Panc1 (cell line): ENCODE data around the gene DOCK8. TPM values are rescaled to one million over a fixed set of nuclear protein-coding genes. Genes with fewer than 3 reads are reported as not detected.

Experiments
- ATAC-seq: fragments of 200-7000 bp; cut with Tn5 transposase; 2 replicates; pipeline ENCODE4 v1.9.1; 2020; ENCODE audit warnings: mild to moderate bottlenecking, moderate library complexity
- BruUV-seq: library from RNA; stranded (reverse); fragments of 400-500 nt; replicated peaks from 2 replicates; lab custom pipeline; 2021; lab: Mats Ljungman, UMichigan
- CTCF ChIA-PET: fragments of 300-600 bp; sonication (Branson Sonifier 250); formaldehyde crosslinking; loops from one replicate; lab custom pipeline; 2022; ENCODE audit warnings: antibody characterized with exemption; lab: Charles Lee
- POLR2A ChIA-PET: fragments of 300-600 bp; sonication (Branson Sonifier 250); formaldehyde crosslinking; loops from one replicate; lab custom pipeline; 2022; ENCODE audit warnings: antibody characterized with exemption; lab: Charles Lee
- DNase-seq: peaks from one replicate; pipeline ENCODE4 v3.0.0-alpha.2; 2010; ENCODE audit warnings: low read depth, low spot score
- H3K27ac ChIP-seq: 2 replicates; pipeline ENCODE4 v1.5.1; 2011; ENCODE audit warnings: mild to moderate bottlenecking, low read length, inconsistent platforms
- H3K27me3 ChIP-seq: fragments of 200-500 bp; sonication (Bioruptor generic); 2 replicates; pipeline ENCODE4 v1.6.0; 2014; ENCODE audit warnings: low read length, inconsistent platforms; ENCODE audit not compliant: control insufficient read depth, insufficient read depth
- H3K36me3 ChIP-seq: fragments of 200-500 bp; sonication (Bioruptor generic); 2 replicates; pipeline ENCODE4 v1.5.1; 2014; ENCODE audit warnings: inconsistent platforms, mild to moderate bottlenecking, low read length, moderate library complexity; ENCODE audit not compliant: control insufficient read depth, insufficient read depth
- H3K4me1 ChIP-seq: 2 replicates; pipeline ENCODE4 v1.5.1; 2011; ENCODE audit warnings: inconsistent platforms, mild to moderate bottlenecking, low read length, moderate library complexity; ENCODE audit not compliant: control insufficient read depth, insufficient read depth
- H3K4me3 ChIP-seq, 2 experiments: 2 replicates each; pipeline ENCODE4 v1.5.1; 2011 to 2012; ENCODE audit warnings: low read depth in 2 of 2, low read length in 2 of 2, mild to moderate bottlenecking in 2 of 2, inconsistent platforms in 1 of 2, moderate library complexity in 1 of 2
- H3K9me3 ChIP-seq: fragments of 200-500 bp; sonication (Bioruptor generic); 2 replicates; pipeline ENCODE4 v1.5.1; 2014; ENCODE audit warnings: low read depth, mild to moderate bottlenecking, inconsistent platforms, low read length, moderate library complexity; ENCODE audit not compliant: control insufficient read depth, insufficient read depth
- POLR2AphosphoS5 ChIP-seq: IDR thresholded peaks from 2 replicates; pipeline ENCODE4 v1.6.1; 2012; ENCODE audit warnings: mild to moderate bottlenecking, low read depth, low read length, moderate library complexity
- SIN3A ChIP-seq: IDR thresholded peaks from 2 replicates; pipeline ENCODE4 v1.6.1; 2012; ENCODE audit warnings: low read depth, mild to moderate bottlenecking, low read length, moderate library complexity, borderline replicate concordance; ENCODE audit not compliant: insufficient read depth
- TCF7L2 ChIP-seq: IDR thresholded peaks from 2 replicates; pipeline ENCODE4 v1.6.1; 2011; ENCODE audit warnings: mild to moderate bottlenecking, low read depth, low read length, inconsistent platforms
- in situ Hi-C: cut with HindIII; loops from 2 replicates; pipeline ENCODE4 v1.10.0; 2016; ENCODE audit warnings: low sequenced_read_pairs, low pct_unique_long_range_greater_than_20kb
- intact Hi-C: fragments of 100-400 bp; cut with micrococcal nuclease; formaldehyde crosslinking; loops from one replicate; pipeline ENCODE4 v1.10.0; 2022; ENCODE audit not compliant: unreplicated experiment
- total RNA-seq: library from RNA; stranded (reverse); gene quantifications from one replicate; pipeline ENCODE4 v1.2.1, GENCODE V29; 2021; ENCODE audit not compliant: unreplicated experiment
- TF ChIP-seq, protein P1 (sequence below), 2 experiments: IDR thresholded peaks; 2 replicates each; pipeline ENCODE4 v1.6.1; 2011 to 2012; ENCODE audit warnings: low read depth in 2 of 2, control low read depth in 1 of 2, low read length in 1 of 2, mild to moderate bottlenecking in 1 of 2, moderate library complexity in 1 of 2; ENCODE audit not compliant: insufficient read depth in 1 of 2
- TF ChIP-seq, protein P2 (sequence below): fragments of 450-650 bp; IDR thresholded peaks from 2 replicates; pipeline ENCODE4 v1.5.1; 2017; ENCODE audit warnings: mild to moderate bottlenecking

Gene DOCK8
- total RNA-seq, 1 experiment from 2014 or later = 1.4 TPM

DNA sequence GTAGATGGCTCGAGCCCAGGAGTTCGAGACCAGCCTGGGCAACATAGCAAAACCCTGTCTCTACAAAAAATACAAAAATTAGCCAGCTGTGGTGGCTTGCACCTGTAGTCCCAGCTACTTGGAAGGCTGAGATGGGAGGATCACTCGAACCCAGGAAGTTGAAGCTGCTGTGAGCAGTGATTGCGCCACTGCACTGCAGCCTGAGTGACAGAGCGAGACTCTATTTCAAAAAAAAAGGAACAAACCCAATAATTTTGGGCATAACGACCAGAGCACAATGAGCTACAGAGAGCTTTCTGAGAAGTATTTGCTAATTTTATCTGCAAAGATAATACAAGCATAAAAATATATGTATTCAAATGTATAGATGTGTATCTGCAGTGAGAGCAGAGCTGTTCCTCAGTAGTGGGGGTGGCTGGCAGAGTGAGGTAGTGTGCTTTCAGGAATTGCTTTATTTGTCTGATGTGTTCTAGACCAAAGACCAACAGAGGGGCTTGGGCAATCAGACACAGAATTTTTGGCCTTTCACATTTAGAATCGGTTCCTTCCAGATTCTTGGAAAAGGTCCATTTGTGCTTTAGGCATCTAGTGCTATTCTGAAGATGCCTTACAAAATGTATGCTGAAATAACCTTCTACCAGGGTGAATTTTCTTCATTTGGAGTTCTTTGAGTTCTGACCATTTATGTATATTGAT, 5.2 kb downstream of the DOCK8 start:
- Histone ChIP-seq H3K4me1 (no peaks in the 10 kb centered on the region), H3K36me3 (no peaks in the 10 kb centered on the region), H3K27me3 (0 out of 2 replicates have a peak, but pooled peaks cover 2% of the 10 kb centered on the region), H3K4me3 (no peak overlapping the region), H3K27ac (no peak overlapping the region), H3K9me3 (no peaks in the 10 kb centered on the region)
- intact Hi-C loops = no loop called here
- ChIA-PET POLR2A (interaction anchor here (0.6 kb wide), 1 partner anchor 98 kb away, joined by 3 read pairs; no protein-coding TSS in a partner anchor), CTCF (no interaction called here)
- in situ Hi-C loops = no loop called here
- no TSS peak for BruUV-seq
- DNase-seq (no peak), ATAC-seq (no peak)
- TF ChIP-seq POLR2AphosphoS5 (no peak), SIN3A (no peak), TCF7L2 (no peak)
- TF ChIP-seq, protein P1, sequence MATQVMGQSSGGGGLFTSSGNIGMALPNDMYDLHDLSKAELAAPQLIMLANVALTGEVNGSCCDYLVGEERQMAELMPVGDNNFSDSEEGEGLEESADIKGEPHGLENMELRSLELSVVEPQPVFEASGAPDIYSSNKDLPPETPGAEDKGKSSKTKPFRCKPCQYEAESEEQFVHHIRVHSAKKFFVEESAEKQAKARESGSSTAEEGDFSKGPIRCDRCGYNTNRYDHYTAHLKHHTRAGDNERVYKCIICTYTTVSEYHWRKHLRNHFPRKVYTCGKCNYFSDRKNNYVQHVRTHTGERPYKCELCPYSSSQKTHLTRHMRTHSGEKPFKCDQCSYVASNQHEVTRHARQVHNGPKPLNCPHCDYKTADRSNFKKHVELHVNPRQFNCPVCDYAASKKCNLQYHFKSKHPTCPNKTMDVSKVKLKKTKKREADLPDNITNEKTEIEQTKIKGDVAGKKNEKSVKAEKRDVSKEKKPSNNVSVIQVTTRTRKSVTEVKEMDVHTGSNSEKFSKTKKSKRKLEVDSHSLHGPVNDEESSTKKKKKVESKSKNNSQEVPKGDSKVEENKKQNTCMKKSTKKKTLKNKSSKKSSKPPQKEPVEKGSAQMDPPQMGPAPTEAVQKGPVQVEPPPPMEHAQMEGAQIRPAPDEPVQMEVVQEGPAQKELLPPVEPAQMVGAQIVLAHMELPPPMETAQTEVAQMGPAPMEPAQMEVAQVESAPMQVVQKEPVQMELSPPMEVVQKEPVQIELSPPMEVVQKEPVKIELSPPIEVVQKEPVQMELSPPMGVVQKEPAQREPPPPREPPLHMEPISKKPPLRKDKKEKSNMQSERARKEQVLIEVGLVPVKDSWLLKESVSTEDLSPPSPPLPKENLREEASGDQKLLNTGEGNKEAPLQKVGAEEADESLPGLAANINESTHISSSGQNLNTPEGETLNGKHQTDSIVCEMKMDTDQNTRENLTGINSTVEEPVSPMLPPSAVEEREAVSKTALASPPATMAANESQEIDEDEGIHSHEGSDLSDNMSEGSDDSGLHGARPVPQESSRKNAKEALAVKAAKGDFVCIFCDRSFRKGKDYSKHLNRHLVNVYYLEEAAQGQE (IDR thresholded peaks at IDR 0.05; ENCODE audit: insufficient read depth in 1 of 2, low read depth in 2 of 2, low read length in 1 of 2) = no peak
- TF ChIP-seq, protein P2, sequence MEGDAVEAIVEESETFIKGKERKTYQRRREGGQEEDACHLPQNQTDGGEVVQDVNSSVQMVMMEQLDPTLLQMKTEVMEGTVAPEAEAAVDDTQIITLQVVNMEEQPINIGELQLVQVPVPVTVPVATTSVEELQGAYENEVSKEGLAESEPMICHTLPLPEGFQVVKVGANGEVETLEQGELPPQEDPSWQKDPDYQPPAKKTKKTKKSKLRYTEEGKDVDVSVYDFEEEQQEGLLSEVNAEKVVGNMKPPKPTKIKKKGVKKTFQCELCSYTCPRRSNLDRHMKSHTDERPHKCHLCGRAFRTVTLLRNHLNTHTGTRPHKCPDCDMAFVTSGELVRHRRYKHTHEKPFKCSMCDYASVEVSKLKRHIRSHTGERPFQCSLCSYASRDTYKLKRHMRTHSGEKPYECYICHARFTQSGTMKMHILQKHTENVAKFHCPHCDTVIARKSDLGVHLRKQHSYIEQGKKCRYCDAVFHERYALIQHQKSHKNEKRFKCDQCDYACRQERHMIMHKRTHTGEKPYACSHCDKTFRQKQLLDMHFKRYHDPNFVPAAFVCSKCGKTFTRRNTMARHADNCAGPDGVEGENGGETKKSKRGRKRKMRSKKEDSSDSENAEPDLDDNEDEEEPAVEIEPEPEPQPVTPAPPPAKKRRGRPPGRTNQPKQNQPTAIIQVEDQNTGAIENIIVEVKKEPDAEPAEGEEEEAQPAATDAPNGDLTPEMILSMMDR = no peak

- DNase-seq = no peak
- no peaks in the 10 kb centered on the region for H3K36me3 ChIP-seq
- H3K27ac ChIP-seq = no peak overlapping the region
- TF ChIP-seq POLR2AphosphoS5 (no peak), SIN3A (no peak), TCF7L2 (no peak)
- TF ChIP-seq, protein P2 = no peak
- TF ChIP-seq, protein P1 (IDR thresholded peaks at IDR 0.05; ENCODE audit: insufficient read depth in 1 of 2, low read depth in 2 of 2, low read length in 1 of 2) = no peak
- ChIA-PET POLR2A (no interaction called here), CTCF (no interaction called here)
- ATAC-seq = no peak
- H3K27me3 ChIP-seq = no peaks in the 10 kb centered on the region
- no TSS peak for BruUV-seq
- no peak overlapping the region for H3K4me3 ChIP-seq
- no peaks in the 10 kb centered on the region for H3K9me3 ChIP-seq
- intact Hi-C loops = no loop called here
- H3K4me1 ChIP-seq = no peaks in the 10 kb centered on the region
- in situ Hi-C loops = no loop called here
Measured at GRCh38 chr9:221989-222776, 7.5 kb downstream of the DOCK8 start.
